ENCODE results near the gene CAMK2A. TPM values are rescaled to one million over a fixed set of nuclear protein-coding genes. Genes with fewer than 3 reads are reported as not detected.
"Not testable (repeated sequence)": the region's sequence is repeated elsewhere in the genome, so short reads cannot be mapped to it uniquely, and the experiment has no call there.

CAMK2A gene
- total RNA-seq, 6 donors from 2014 or later = 0.29 to 2.4 (median 1.8) TPM; not detected in 1

- DNase-seq (no peak), ATAC-seq (ENCODE audit: low FRiP score in 2 of 2) (no peak)
- Histone ChIP-seq H3K4me3 (no peak overlapping the region), H3K27ac (no peak overlapping the region), H3K27me3 (no peaks in the 10 kb centered on the region), H3K36me3 (no peaks in the 10 kb centered on the region), H3K9me3 (no peaks in the 10 kb centered on the region), H3K4me1 (no peaks in the 10 kb centered on the region)
- TF ChIP-seq CTCF (IDR thresholded peaks at IDR 0.05) (no peak), POLR2A (IDR thresholded peaks at IDR 0.05) (no peak), POLR2AphosphoS5 (IDR thresholded peaks at IDR 0.05) (no peak), EP300 (IDR thresholded peaks at IDR 0.05) (no peak)
- whole genome bisulfite sequencing, 2 donors = 89 to 95% methylated on average over 5 of the region's 5 CpGs
Observed at GRCh38 chr5:150235500-150235854, 54.1 kb downstream of the CAMK2A start.

- ATAC-seq (ENCODE audit: low FRiP score in 2 of 2) = peak in 1 of 2 donors; percentile 52
- no peaks in the 10 kb centered on the region for H3K36me3 ChIP-seq
- no peak for TF ChIP-seq EP300 (IDR thresholded peaks at IDR 0.05)
- TF ChIP-seq POLR2A (IDR thresholded peaks at IDR 0.05) = no peak
- no peak for TF ChIP-seq POLR2AphosphoS5 (IDR thresholded peaks at IDR 0.05)
- no peak for TF ChIP-seq CTCF (IDR thresholded peaks at IDR 0.05)
Observed at GRCh38 chr5:150234576-150235499, 54.7 kb downstream of the CAMK2A start.

GRCh38 chr5:150233706-150234105 lies 55.9 kb downstream of the CAMK2A start:
- not testable (repeated sequence) for H3K27ac ChIP-seq, DNase-seq

More at GRCh38 chr5:150234576-150235499, 54.7 kb downstream of the CAMK2A start:
- H3K4me1 ChIP-seq = no peaks in the 10 kb centered on the region
- 79 to 83% methylated on average over 5 of the region's 5 CpGs for WGBS, 2 donors
- no peak for DNase-seq
- no peak overlapping the region for H3K4me3 ChIP-seq
- no peaks in the 10 kb centered on the region for H3K9me3 ChIP-seq
- H3K27ac ChIP-seq = no peak overlapping the region
- no peaks in the 10 kb centered on the region for H3K27me3 ChIP-seq

GRCh38 chr5:150230842-150231241 lies 58.7 kb downstream of the CAMK2A start:
- no peaks in the 10 kb centered on the region for H3K4me1 ChIP-seq
- H3K27ac ChIP-seq = no peak overlapping the region
- no peaks in the 10 kb centered on the region for H3K9me3 ChIP-seq
- ATAC-seq (ENCODE audit: low FRiP score in 2 of 2) (no peak), DNase-seq (no peak)
- no peak for TF ChIP-seq EP300 (IDR thresholded peaks at IDR 0.05)
- TF ChIP-seq POLR2A (IDR thresholded peaks at IDR 0.05) = no peak
- TF ChIP-seq POLR2AphosphoS5 (IDR thresholded peaks at IDR 0.05) = no peak
- TF ChIP-seq CTCF (IDR thresholded peaks at IDR 0.05) = no peak
- 85 to 88% methylated on average over 7 of the region's 7 CpGs for WGBS, 2 donors
- no peaks in the 10 kb centered on the region for H3K36me3 ChIP-seq
- no peak overlapping the region for H3K4me3 ChIP-seq
- no peaks in the 10 kb centered on the region for H3K27me3 ChIP-seq

More at GRCh38 chr5:150233706-150234105, 55.9 kb downstream of the CAMK2A start:
- H3K9me3 ChIP-seq; H3K36me3 ChIP-seq; ATAC-seq (ENCODE audit: low FRiP score in 2 of 2); H3K4me3 ChIP-seq; H3K4me1 ChIP-seq; H3K27me3 ChIP-seq: not testable (repeated sequence)
- 88 to 89% methylated on average over 3 to 5 of the region's 5 CpGs for WGBS, 2 donors

- DNase-seq (no peak), ATAC-seq (ENCODE audit: low FRiP score in 2 of 2) (no peak)
- H3K9me3 ChIP-seq = no peaks in the 10 kb centered on the region
- H3K4me1 ChIP-seq = no peaks in the 10 kb centered on the region
- H3K27me3 ChIP-seq = no peaks in the 10 kb centered on the region
- H3K36me3 ChIP-seq = no peaks in the 10 kb centered on the region
- no peak overlapping the region for H3K27ac ChIP-seq
- TF ChIP-seq CTCF (IDR thresholded peaks at IDR 0.05) (no peak), POLR2A (IDR thresholded peaks at IDR 0.05) (no peak), POLR2AphosphoS5 (IDR thresholded peaks at IDR 0.05) (no peak), EP300 (IDR thresholded peaks at IDR 0.05) (no peak)
- 74 to 91% methylated on average over 3 of the region's 3 CpGs for WGBS, 2 donors
- H3K4me3 ChIP-seq = no peak overlapping the region
Observed at GRCh38 chr5:150229571-150229970, 60.0 kb downstream of the CAMK2A start.

Data from upper lobe of left lung (tissue), 6 donors.